ENCODE data around the gene ZNF677. TPM values are rescaled to one million over a fixed set of nuclear protein-coding genes. Genes with fewer than 3 reads are reported as not detected.
A peak's percentile ranks its signal among the peaks of the same experiment; 100 is the strongest.
"Not testable (repeated sequence)": the region's sequence is repeated elsewhere in the genome, so short reads cannot be mapped to it uniquely, and the experiment has no call there.

ZNF677 gene
- polyA plus RNA-seq, 1 donor, result 26.3 TPM

GRCh38 chr19:53193535-53194222, 61.0 kb downstream of the ZNF677 start:
- DNase-seq, result no peak

DNA sequence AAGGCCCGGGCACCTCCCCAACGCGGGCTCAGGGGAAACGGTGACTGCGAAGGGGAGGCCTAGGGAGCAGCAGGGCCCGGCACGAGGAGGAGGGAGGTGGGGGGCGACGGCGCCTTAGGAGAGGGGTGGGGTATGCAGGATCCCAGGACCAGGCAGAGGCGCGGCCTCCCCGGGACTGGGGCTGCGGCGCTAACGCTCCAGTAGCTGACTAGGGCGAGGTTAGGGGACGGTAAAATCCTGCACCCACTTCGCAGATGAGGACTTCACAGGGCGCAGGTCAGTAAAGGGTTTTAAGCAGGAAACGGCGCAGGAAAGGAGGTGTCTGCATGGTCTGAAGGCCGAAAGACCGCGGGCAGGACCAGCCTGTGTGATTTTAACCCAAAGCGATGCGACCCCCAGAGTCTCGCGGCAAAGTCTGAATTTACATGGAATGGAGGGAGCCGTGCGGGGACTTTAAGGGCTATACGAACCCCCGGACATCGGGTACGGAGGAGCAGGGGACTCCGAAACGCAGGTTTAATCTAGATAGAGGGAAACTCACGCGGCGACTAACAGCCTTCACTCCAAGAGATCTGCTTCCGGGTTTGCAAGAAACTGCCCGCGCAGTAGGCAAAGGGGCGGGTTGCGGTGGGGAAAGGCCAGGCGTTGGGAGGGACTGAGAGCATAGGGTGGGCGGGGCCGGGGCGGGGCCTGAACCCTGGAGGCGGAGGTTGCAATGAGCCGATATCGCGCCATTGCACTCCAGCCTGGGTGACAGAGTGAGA, 61.7 kb downstream of the ZNF677 start, which contains the start of gene ZNF665:
Gene ZNF665, minus strand, starts transcription at position 588 of the 764 bp plus-strand sequence. CDS start 10,460 bp downstream, outside the sequence.
- peak; percentile 86 for DNase-seq

DNA sequence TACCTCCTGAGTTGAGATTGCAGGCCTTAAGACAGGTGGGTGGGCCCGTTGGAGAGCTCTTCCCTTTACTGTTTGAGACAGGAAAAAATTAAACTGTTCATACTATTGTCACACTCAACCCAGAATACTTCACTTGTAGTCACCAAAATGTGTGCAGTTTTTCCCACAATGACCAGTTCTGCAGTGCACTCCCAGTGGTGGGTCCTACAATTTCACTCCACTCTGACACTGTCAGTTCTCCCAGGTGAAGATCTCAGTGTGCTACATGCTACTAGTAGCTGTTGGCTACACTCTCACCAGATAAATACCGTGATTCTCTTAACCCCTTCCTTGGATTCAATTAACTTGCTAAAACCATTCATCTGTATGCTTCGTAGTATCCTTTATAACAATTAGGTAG, 64.4 kb downstream of the ZNF677 start:
- DNase-seq, result no peak

- not testable (repeated sequence) for DNase-seq
Observed at GRCh38 chr19:53189691-53190198, 64.9 kb downstream of the ZNF677 start.

Other genes starting within 250 kb of the ZNF677 start
- not detected for gene ERVV-1, start 241.0 kb downstream of the ZNF677 start, polyA plus RNA-seq (ENCODE audit: insufficient read length)
- not detected for gene ERVV-2, start 210.1 kb downstream of the ZNF677 start, polyA plus RNA-seq (ENCODE audit: insufficient read length)
- gene ZNF160, start 151.5 kb downstream of the ZNF677 start, polyA plus RNA-seq (ENCODE audit: insufficient read length), result 22.0 TPM
- gene ZNF415, start 122.0 kb downstream of the ZNF677 start, polyA plus RNA-seq (ENCODE audit: insufficient read length), result 9.6 TPM
- 6.9 TPM for gene ZNF347, start 95.8 kb downstream of the ZNF677 start, polyA plus RNA-seq (ENCODE audit: insufficient read length)
- gene ZNF665, start 61.5 kb downstream of the ZNF677 start, polyA plus RNA-seq (ENCODE audit: insufficient read length), result 4.4 TPM
- gene VN1R2, start 3.4 kb upstream of the ZNF677 start, polyA plus RNA-seq (ENCODE audit: insufficient read length), result not detected
- not detected for gene VN1R4, start 12.8 kb upstream of the ZNF677 start, polyA plus RNA-seq (ENCODE audit: insufficient read length)
- gene ZNF845, start 78.9 kb upstream of the ZNF677 start, polyA plus RNA-seq (ENCODE audit: insufficient read length), result 5.2 TPM
- gene ZNF525, start 110.8 kb upstream of the ZNF677 start, polyA plus RNA-seq (ENCODE audit: insufficient read length), result 8.1 TPM
- 8.8 TPM for gene ZNF765, start 140.3 kb upstream of the ZNF677 start, polyA plus RNA-seq (ENCODE audit: insufficient read length)
- gene ZNF761, start 177.1 kb upstream of the ZNF677 start, polyA plus RNA-seq (ENCODE audit: insufficient read length), result 7.8 TPM
- gene ZNF813, start 212.9 kb upstream of the ZNF677 start, polyA plus RNA-seq (ENCODE audit: insufficient read length), result 2.6 TPM